GM21423 (cell line): ENCODE measurements around the gene TFDP2.
A peak's percentile ranks its signal among the peaks of the same experiment; 100 is the strongest.
"Not testable (repeated sequence)": the region's sequence is repeated elsewhere in the genome, so short reads cannot be mapped to it uniquely, and the experiment has no call there.

Source experiments
- ATAC-seq: cut with Tn5 transposase; IDR thresholded peaks from one replicate; pipeline ENCODE4 v1.9.1; 2021; ENCODE audit warnings: mild to moderate bottlenecking, moderate library complexity; ENCODE audit not compliant: unreplicated experiment

TFDP2 gene

GRCh38 chr3:142026333-142026732, 123.0 kb downstream of the TFDP2 start:
- ATAC-seq, result no peak

- peak; percentile 63 for ATAC-seq
These were observed 127.0 kb downstream of the TFDP2 start for GRCh38 chr3:142022381-142022780.

GRCh38 chr3:142021127-142021526, 128.2 kb downstream of the TFDP2 start:
- no peak for ATAC-seq

GRCh38 chr3:142019794-142020320, 129.5 kb downstream of the TFDP2 start:
- ATAC-seq, result peak; percentile 84

- ATAC-seq, result no peak
These were observed 135.4 kb downstream of the TFDP2 start for GRCh38 chr3:142013993-142014392.

- ATAC-seq, result no peak
These were observed 135.9 kb downstream of the TFDP2 start for GRCh38 chr3:142013326-142013980.

- ATAC-seq, result no peak
These were observed 140.3 kb downstream of the TFDP2 start for GRCh38 chr3:142009029-142009428.

- no peak for ATAC-seq
These were observed 141.5 kb downstream of the TFDP2 start for GRCh38 chr3:142007710-142008399.

- not testable (repeated sequence) for ATAC-seq
These were observed 144.4 kb downstream of the TFDP2 start for GRCh38 chr3:142004957-142005356.

- ATAC-seq, result no peak
These were observed 145.3 kb downstream of the TFDP2 start for GRCh38 chr3:142004025-142004424.

- ATAC-seq, result no peak
These were observed 146.1 kb downstream of the TFDP2 start for GRCh38 chr3:142003291-142003690.

GRCh38 chr3:142000325-142000870, 148.9 kb downstream of the TFDP2 start:
- ATAC-seq, result no peak

- ATAC-seq, result no peak
These were observed 150.6 kb downstream of the TFDP2 start for GRCh38 chr3:141998669-141999290.

- ATAC-seq, result peak; percentile 56
These were observed 152.9 kb downstream of the TFDP2 start for GRCh38 chr3:141996437-141996836.

GRCh38 chr3:141994856-141995255, 154.5 kb downstream of the TFDP2 start:
- no peak for ATAC-seq

GRCh38 chr3:141992512-141992911, 156.8 kb downstream of the TFDP2 start:
- peak; percentile 39 for ATAC-seq

GRCh38 chr3:141986548-141987107, 162.7 kb downstream of the TFDP2 start:
- ATAC-seq, result no peak

- ATAC-seq, result no peak
These were observed 168.3 kb downstream of the TFDP2 start for GRCh38 chr3:141981084-141981483.

- no peak for ATAC-seq
These were observed 170.2 kb downstream of the TFDP2 start for GRCh38 chr3:141979050-141979671.

- ATAC-seq, result not testable (repeated sequence)
These were observed 174.6 kb downstream of the TFDP2 start for GRCh38 chr3:141974777-141975176.

- ATAC-seq, result no peak
These were observed 176.9 kb downstream of the TFDP2 start for GRCh38 chr3:141972399-141972798.
